NCI-H1092 treated with DMSO at 0.1 percent for 48 hours (cell line): ENCODE data around the gene PTPRN2.

Experiments
- DNase-seq: peaks from one replicate; lab custom pipeline; 2025; lab: John Stamatoyannopoulos, UW

Gene PTPRN2

GRCh38 chr7:158602905-158603772, 15.5 kb upstream of the PTPRN2 start:
- DNase-seq, result no peak

GRCh38 chr7:158602041-158602440, 14.4 kb upstream of the PTPRN2 start:
- no peak for DNase-seq

- no peak for DNase-seq
Measured at GRCh38 chr7:158601090-158601489, 13.5 kb upstream of the PTPRN2 start.

GRCh38 chr7:158596745-158597144, 9.1 kb upstream of the PTPRN2 start:
- no peak for DNase-seq

GRCh38 chr7:158596309-158596708, 8.7 kb upstream of the PTPRN2 start:
- DNase-seq, result no peak

- no peak for DNase-seq
Measured at GRCh38 chr7:158595068-158595467, 7.4 kb upstream of the PTPRN2 start.

- DNase-seq, result no peak
Measured at GRCh38 chr7:158592541-158592940, 4.9 kb upstream of the PTPRN2 start.

- no peak for DNase-seq
Measured at GRCh38 chr7:158591944-158592343, 4.3 kb upstream of the PTPRN2 start.

GRCh38 chr7:158590181-158590530, 2.5 kb upstream of the PTPRN2 start:
- DNase-seq, result no peak

GRCh38 chr7:158589653-158590052, 2.0 kb upstream of the PTPRN2 start:
- DNase-seq, result no peak

GRCh38 chr7:158588878-158589442, 1.3 kb upstream of the PTPRN2 start:
- DNase-seq, result no peak

- no peak for DNase-seq
Measured at GRCh38 chr7:158588085-158588877, 658 bp upstream of the PTPRN2 start.

GRCh38 chr7:158586499-158587161, 993 bp downstream of the PTPRN2 start:
- DNase-seq, result no peak

- DNase-seq, result peak; percentile 41
Measured at GRCh38 chr7:158585721-158586498, 1.7 kb downstream of the PTPRN2 start.

GRCh38 chr7:158584407-158584806, 3.2 kb downstream of the PTPRN2 start:
- peak; percentile 37 for DNase-seq

GRCh38 chr7:158583810-158584209, 3.8 kb downstream of the PTPRN2 start:
- no peak for DNase-seq

GRCh38 chr7:158583143-158583542, 4.5 kb downstream of the PTPRN2 start:
- DNase-seq, result no peak

GRCh38 chr7:158582089-158582456, 5.5 kb downstream of the PTPRN2 start:
- peak; percentile 98 for DNase-seq

GRCh38 chr7:158581440-158582088, 6.1 kb downstream of the PTPRN2 start:
- DNase-seq, result peak; percentile 98

GRCh38 chr7:158579662-158580646, 7.7 kb downstream of the PTPRN2 start:
- DNase-seq, result no peak
